Neural progenitor cell (in vitro differentiated cells): Measurements from ENCODE around the gene COQ9. TPM values are rescaled to one million over a fixed set of nuclear protein-coding genes. Genes with fewer than 3 reads are reported as not detected.

ENCODE experiments used
- DNase-seq: peaks from one replicate; pipeline ENCODE4 v3.0.0-alpha.2; 2016; ENCODE audit warnings: low spot score
- H2AFZ ChIP-seq: fragments of 200-600 bp; sonication (generic); replicated peaks from 2 replicates; pipeline ENCODE4 v1.6.1; 2016; ENCODE audit warnings: antibody characterized with exemption
- H3F3A ChIP-seq: fragments of 200-600 bp; sonication (generic); 2 replicates; pipeline ENCODE4 v1.6.1; 2016; ENCODE audit warnings: antibody characterized with exemption, low read depth
- H3K27ac ChIP-seq: fragments of 200-600 bp; sonication (generic); 2 replicates; pipeline ENCODE4 v1.5.1; 2016; ENCODE audit warnings: mild to moderate bottlenecking
- H3K27me3 ChIP-seq: fragments of 200-600 bp; sonication (generic); 2 replicates; pipeline ENCODE4 v1.6.1; 2016; ENCODE audit warnings: mild to moderate bottlenecking, moderate library complexity
- H3K36me3 ChIP-seq: fragments of 200-600 bp; sonication (generic); 2 replicates; pipeline ENCODE4 v1.5.1; 2016
- H3K4me1 ChIP-seq: fragments of 200-600 bp; sonication (generic); 2 replicates; pipeline ENCODE4 v1.6.1; 2016; ENCODE audit warnings: mixed run types
- H3K4me2 ChIP-seq: fragments of 200-600 bp; sonication (generic); 2 replicates; pipeline ENCODE4 v1.6.1; 2016
- H3K4me3 ChIP-seq: fragments of 200-600 bp; sonication (generic); 2 replicates; pipeline ENCODE4 v1.5.1; 2016
- H3K79me2 ChIP-seq: fragments of 200-600 bp; sonication (generic); 2 replicates; pipeline ENCODE4 v1.6.1; 2016; ENCODE audit warnings: low read depth
- H3K9ac ChIP-seq: fragments of 200-600 bp; sonication (generic); 2 replicates; pipeline ENCODE4 v1.6.1; 2016
- H3K9me3 ChIP-seq: fragments of 200-600 bp; sonication (generic); 2 replicates; pipeline ENCODE4 v1.5.1; 2016; ENCODE audit warnings: low read depth
- H4K20me1 ChIP-seq: fragments of 200-600 bp; sonication (generic); 2 replicates; pipeline ENCODE4 v1.6.1; 2016; ENCODE audit warnings: low read depth
- H3K27ac Mint-ChIP-seq: 3 replicates; pipeline ENCODE4 v1.8.0; 2021; ENCODE audit warnings: mixed read lengths
- H3K27me3 Mint-ChIP-seq: 2 replicates; pipeline ENCODE4 v1.8.0; 2022; ENCODE audit warnings: low read depth, mild to moderate bottlenecking, inconsistent platforms, moderate library complexity, mixed read lengths; ENCODE audit not compliant: insufficient read depth
- H3K36me3 Mint-ChIP-seq: 3 replicates; pipeline ENCODE4 v1.8.0; 2021; ENCODE audit warnings: mixed read lengths
- H3K4me1 Mint-ChIP-seq: 3 replicates; pipeline ENCODE4 v1.8.0; 2021; ENCODE audit warnings: mixed read lengths
- H3K4me3 Mint-ChIP-seq: 3 replicates; pipeline ENCODE4 v1.8.0; 2021; ENCODE audit warnings: mild to moderate bottlenecking, moderate library complexity, mixed read lengths
- H3K9me3 Mint-ChIP-seq: 3 replicates; pipeline ENCODE4 v1.8.0; 2020; ENCODE audit warnings: mixed read lengths
- CTCF ChIP-seq: fragments of 200-600 bp; sonication (generic); IDR thresholded peaks from 2 replicates; pipeline ENCODE4 v1.5.1; 2017; ENCODE audit warnings: antibody characterized with exemption, mild to moderate bottlenecking
- EZH2 ChIP-seq: fragments of 200-600 bp; sonication (generic); IDR thresholded peaks from 2 replicates; pipeline ENCODE4 v1.6.1; 2017; ENCODE audit warnings: antibody characterized with exemption, mild to moderate bottlenecking, moderate library complexity
- EZH2phosphoT487 ChIP-seq: fragments of 200-600 bp; sonication (generic); IDR thresholded peaks from 2 replicates; pipeline ENCODE4 v1.6.1; 2017; ENCODE audit warnings: antibody characterized with exemption
- total RNA-seq: library from RNA; depleted of rRNA; stranded (reverse); fragments of >200 nt; gene quantifications from 2 replicates; pipeline ENCODE4 v1.2.3, GENCODE V29; 2015; ENCODE audit warnings: low replicate concordance

The COQ9 gene
- total RNA-seq, 1 donor from 2014 or later: 20.3 TPM

DNA sequence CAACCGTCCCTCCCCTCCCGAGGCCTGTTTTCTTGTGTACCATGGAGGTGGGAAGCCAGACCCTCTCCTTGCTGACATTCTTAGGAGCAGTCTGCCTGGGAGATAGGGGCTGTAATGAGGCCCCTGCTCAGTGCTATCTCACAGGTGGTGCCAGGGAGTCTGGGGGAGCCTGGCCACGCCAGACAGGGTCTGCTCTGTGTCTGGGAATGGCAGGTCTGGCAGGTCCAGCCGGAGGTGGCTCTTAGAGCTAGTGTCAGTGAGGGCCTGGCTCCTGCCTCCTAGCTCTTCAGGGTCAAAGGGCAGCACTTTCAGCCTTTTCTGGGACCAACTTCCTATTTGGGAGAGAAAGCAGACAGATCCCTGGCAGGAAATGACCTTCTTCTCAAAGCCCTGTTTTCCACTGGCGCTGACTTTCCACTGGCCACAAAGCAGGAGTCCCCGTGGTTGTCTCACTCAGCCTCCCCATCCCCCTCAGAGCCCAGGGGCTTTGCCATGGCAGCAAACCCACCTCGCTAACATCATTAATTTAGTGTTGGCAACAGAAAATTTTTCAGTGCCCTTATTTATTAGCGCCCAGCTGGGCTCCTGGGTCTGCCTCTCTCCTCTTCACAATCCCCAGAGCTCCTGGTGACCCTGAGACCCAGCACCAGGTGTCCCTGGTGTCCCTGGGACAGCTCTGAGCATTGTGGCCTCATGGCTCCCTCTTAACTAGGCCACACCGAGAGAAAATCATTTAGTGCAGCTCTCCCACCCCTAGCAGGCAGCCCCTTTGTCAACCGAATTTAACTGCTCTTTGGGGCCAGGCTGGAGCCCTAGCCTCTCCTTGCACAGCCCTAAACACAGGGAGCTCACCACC, 63.0 kb downstream of the COQ9 start:
- H3K9me3 Mint-ChIP-seq: no peaks in the 10 kb centered on the region
- TF ChIP-seq CTCF: no peak
- TF ChIP-seq EZH2: no peak
- TF ChIP-seq EZH2phosphoT487: no peak

More for the DNA sequence above, 63.0 kb downstream of the COQ9 start:
- H3K27me3 ChIP-seq: no peaks in the 10 kb centered on the region
- Mint-ChIP-seq H3K4me1 (peaks cover 31% of the 10 kb centered on the region), H3K4me3 (no peak overlapping the region), H3K27me3 (peaks cover 10% of the 10 kb centered on the region), H3K36me3 (peaks cover 2% of the 10 kb centered on the region), H3K27ac (peak overlapping the region; percentile 39)
- no peak overlapping the region for H3K4me2 ChIP-seq
- no peaks in the 10 kb centered on the region for H3K9me3 ChIP-seq
- no peaks in the 10 kb centered on the region for H3K36me3 ChIP-seq
- DNase-seq: no peak
- H3K9ac ChIP-seq: no peak overlapping the region
- H3K79me2 ChIP-seq: no peaks in the 10 kb centered on the region
- no peaks in the 10 kb centered on the region for H4K20me1 ChIP-seq
- no peak overlapping the region for H2AFZ ChIP-seq
- no peak overlapping the region for H3K4me3 ChIP-seq
- no peak overlapping the region for H3K27ac ChIP-seq
- H3F3A ChIP-seq: peaks cover 5% of the 10 kb centered on the region
- H3K4me1 ChIP-seq: peaks cover 11% of the 10 kb centered on the region

Other genes with a start within 250 kb of the COQ9 start
- gene ARL2BP, start 202.2 kb upstream of the COQ9 start, total RNA-seq: 36.1 and 41.5 TPM in 2 replicates
- gene PLLP, start 162.8 kb upstream of the COQ9 start, total RNA-seq: 0.86 and 1.6 TPM in 2 replicates
- not detected in 2 replicates for gene CCL22, start 88.7 kb upstream of the COQ9 start, total RNA-seq
- gene CX3CL1, start 75.0 kb upstream of the COQ9 start, total RNA-seq: 0.65 and 0.96 TPM in 2 replicates
- gene CCL17, start 42.7 kb upstream of the COQ9 start, total RNA-seq: not detected in 2 replicates
- 89.2 and 95.9 TPM in 2 replicates for gene CIAPIN1, start 94 bp upstream of the COQ9 start, total RNA-seq
- 58.4 and 97.4 TPM in 2 replicates for gene POLR2C, start 15.2 kb downstream of the COQ9 start, total RNA-seq
- gene DOK4, start 39.0 kb downstream of the COQ9 start, total RNA-seq: 10.5 and 27.4 TPM in 2 replicates
- 3.9 and 12.8 TPM in 2 replicates for gene CCDC102A, start 89.1 kb downstream of the COQ9 start, total RNA-seq
- 2.2 and 3.1 TPM in 2 replicates for gene ADGRG5, start 95.2 kb downstream of the COQ9 start, total RNA-seq
- 8.0 and 17.5 TPM in 2 replicates for gene ADGRG1, start 181.2 kb downstream of the COQ9 start, total RNA-seq
- gene ADGRG3, start 220.8 kb downstream of the COQ9 start, total RNA-seq: not detected in 2 replicates
- 0.41 and 0.84 TPM in 2 replicates for gene DRC7, start 247.3 kb downstream of the COQ9 start, total RNA-seq